ENCODE data around the gene APBB1IP.

The APBB1IP gene

DNA sequence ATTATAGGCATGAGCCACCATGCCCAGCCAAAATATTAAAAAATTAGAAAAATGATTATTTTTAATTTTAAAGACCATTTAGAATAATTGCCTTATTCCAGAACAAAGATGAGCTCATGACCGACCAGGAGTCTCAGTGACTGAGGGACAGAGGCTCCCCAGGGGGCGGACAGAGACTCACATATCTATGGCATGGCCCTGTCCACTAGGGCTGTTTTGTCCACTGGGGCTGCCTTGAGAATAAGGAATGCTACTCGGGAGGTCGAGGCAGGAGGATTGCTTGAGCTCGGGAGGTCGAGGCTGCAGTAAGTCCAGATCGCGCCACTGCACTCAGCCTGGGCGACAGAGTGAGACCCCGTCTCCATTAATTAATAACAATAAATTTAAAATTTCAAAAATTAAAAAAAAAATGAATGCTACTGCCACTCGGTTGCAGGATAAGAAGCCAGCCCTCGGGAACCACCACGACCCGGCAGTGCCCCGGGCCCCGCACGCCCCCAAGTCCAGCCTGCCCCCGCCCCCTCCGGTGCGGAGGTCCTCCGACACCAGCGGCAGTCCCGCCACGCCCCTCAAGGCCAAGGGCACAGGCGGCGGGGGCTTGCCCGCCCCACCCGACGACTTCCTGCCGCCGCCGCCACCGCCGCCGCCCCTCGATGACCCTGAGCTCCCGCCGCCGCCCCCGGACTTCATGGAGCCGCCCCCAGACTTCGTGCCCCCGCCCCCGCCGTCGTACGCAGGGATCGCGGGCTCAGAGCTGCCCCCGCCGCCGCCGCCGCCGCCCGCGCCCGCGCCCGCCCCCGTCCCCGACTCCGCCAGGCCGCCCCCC lies 128.6 kb downstream of the APBB1IP start (continued):
- TF ChIP-seq, protein P1, sequence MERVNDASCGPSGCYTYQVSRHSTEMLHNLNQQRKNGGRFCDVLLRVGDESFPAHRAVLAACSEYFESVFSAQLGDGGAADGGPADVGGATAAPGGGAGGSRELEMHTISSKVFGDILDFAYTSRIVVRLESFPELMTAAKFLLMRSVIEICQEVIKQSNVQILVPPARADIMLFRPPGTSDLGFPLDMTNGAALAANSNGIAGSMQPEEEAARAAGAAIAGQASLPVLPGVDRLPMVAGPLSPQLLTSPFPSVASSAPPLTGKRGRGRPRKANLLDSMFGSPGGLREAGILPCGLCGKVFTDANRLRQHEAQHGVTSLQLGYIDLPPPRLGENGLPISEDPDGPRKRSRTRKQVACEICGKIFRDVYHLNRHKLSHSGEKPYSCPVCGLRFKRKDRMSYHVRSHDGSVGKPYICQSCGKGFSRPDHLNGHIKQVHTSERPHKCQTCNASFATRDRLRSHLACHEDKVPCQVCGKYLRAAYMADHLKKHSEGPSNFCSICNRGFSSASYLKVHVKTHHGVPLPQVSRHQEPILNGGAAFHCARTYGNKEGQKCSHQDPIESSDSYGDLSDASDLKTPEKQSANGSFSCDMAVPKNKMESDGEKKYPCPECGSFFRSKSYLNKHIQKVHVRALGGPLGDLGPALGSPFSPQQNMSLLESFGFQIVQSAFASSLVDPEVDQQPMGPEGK (tag by site-specific recombination; IDR thresholded peaks at IDR 0.05) = 0 out of 2 replicates have a peak, but pooled peaks have one; percentile 45
- TF ChIP-seq, protein P2, sequence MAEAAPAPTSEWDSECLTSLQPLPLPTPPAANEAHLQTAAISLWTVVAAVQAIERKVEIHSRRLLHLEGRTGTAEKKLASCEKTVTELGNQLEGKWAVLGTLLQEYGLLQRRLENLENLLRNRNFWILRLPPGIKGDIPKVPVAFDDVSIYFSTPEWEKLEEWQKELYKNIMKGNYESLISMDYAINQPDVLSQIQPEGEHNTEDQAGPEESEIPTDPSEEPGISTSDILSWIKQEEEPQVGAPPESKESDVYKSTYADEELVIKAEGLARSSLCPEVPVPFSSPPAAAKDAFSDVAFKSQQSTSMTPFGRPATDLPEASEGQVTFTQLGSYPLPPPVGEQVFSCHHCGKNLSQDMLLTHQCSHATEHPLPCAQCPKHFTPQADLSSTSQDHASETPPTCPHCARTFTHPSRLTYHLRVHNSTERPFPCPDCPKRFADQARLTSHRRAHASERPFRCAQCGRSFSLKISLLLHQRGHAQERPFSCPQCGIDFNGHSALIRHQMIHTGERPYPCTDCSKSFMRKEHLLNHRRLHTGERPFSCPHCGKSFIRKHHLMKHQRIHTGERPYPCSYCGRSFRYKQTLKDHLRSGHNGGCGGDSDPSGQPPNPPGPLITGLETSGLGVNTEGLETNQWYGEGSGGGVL (tag by site-specific recombination; IDR thresholded peaks at IDR 0.05) = peak; percentile 71
- TF ChIP-seq ZNF335 (tag by site-specific recombination; conservative IDR thresholded peaks at IDR 0.05) = peak; percentile 94
- no peak for TF ChIP-seq ZNF16 (tag by site-specific recombination; IDR thresholded peaks at IDR 0.05; ENCODE audit: low read depth)
- TF ChIP-seq GLIS2 (tag by site-specific recombination; IDR thresholded peaks at IDR 0.05) = peak; percentile 9; the same call in 1 of the 2 replicates
- peak; percentile 46; the same call in 1 of the 2 replicates for TF ChIP-seq KLF1 (tag by site-specific recombination; IDR thresholded peaks at IDR 0.05)
- 0 out of 2 replicates have a peak, but pooled peaks have one; percentile 12 for TF ChIP-seq ZEB2 (tag by site-specific recombination; IDR thresholded peaks at IDR 0.05)
- TF ChIP-seq, protein P3, sequence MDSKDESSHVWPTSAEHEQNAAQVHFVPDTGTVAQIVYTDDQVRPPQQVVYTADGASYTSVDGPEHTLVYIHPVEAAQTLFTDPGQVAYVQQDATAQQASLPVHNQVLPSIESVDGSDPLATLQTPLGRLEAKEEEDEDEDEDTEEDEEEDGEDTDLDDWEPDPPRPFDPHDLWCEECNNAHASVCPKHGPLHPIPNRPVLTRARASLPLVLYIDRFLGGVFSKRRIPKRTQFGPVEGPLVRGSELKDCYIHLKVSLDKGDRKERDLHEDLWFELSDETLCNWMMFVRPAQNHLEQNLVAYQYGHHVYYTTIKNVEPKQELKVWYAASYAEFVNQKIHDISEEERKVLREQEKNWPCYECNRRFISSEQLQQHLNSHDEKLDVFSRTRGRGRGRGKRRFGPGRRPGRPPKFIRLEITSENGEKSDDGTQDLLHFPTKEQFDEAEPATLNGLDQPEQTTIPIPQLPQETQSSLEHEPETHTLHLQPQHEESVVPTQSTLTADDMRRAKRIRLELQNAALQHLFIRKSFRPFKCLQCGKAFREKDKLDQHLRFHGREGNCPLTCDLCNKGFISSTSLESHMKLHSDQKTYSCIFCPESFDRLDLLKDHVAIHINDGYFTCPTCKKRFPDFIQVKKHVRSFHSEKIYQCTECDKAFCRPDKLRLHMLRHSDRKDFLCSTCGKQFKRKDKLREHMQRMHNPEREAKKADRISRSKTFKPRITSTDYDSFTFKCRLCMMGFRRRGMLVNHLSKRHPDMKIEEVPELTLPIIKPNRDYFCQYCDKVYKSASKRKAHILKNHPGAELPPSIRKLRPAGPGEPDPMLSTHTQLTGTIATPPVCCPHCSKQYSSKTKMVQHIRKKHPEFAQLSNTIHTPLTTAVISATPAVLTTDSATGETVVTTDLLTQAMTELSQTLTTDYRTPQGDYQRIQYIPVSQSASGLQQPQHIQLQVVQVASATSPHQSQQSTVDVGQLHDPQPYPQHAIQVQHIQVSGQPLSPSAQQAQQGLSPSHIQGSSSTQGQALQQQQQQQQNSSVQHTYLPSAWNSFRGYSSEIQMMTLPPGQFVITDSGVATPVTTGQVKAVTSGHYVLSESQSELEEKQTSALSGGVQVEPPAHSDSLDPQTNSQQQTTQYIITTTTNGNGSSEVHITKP (tag by site-specific recombination; IDR thresholded peaks at IDR 0.05) = no peak
- TF ChIP-seq, protein P4, sequence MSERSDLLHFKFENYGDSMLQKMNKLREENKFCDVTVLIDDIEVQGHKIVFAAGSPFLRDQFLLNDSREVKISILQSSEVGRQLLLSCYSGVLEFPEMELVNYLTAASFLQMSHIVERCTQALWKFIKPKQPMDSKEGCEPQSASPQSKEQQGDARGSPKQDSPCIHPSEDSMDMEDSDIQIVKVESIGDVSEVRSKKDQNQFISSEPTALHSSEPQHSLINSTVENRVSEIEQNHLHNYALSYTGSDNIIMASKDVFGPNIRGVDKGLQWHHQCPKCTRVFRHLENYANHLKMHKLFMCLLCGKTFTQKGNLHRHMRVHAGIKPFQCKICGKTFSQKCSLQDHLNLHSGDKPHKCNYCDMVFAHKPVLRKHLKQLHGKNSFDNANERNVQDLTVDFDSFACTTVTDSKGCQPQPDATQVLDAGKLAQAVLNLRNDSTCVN (tag by site-specific recombination; optimal IDR thresholded peaks at IDR 0.05) = peak; percentile 35
- TF ChIP-seq ZNF654 (tag by site-specific recombination; IDR thresholded peaks at IDR 0.05; ENCODE audit: low read depth) = no peak
- no peak for TF ChIP-seq ZNF221 (tag by site-specific recombination; IDR thresholded peaks at IDR 0.05; ENCODE audit: borderline replicate concordance)
- TF ChIP-seq, protein P5, sequence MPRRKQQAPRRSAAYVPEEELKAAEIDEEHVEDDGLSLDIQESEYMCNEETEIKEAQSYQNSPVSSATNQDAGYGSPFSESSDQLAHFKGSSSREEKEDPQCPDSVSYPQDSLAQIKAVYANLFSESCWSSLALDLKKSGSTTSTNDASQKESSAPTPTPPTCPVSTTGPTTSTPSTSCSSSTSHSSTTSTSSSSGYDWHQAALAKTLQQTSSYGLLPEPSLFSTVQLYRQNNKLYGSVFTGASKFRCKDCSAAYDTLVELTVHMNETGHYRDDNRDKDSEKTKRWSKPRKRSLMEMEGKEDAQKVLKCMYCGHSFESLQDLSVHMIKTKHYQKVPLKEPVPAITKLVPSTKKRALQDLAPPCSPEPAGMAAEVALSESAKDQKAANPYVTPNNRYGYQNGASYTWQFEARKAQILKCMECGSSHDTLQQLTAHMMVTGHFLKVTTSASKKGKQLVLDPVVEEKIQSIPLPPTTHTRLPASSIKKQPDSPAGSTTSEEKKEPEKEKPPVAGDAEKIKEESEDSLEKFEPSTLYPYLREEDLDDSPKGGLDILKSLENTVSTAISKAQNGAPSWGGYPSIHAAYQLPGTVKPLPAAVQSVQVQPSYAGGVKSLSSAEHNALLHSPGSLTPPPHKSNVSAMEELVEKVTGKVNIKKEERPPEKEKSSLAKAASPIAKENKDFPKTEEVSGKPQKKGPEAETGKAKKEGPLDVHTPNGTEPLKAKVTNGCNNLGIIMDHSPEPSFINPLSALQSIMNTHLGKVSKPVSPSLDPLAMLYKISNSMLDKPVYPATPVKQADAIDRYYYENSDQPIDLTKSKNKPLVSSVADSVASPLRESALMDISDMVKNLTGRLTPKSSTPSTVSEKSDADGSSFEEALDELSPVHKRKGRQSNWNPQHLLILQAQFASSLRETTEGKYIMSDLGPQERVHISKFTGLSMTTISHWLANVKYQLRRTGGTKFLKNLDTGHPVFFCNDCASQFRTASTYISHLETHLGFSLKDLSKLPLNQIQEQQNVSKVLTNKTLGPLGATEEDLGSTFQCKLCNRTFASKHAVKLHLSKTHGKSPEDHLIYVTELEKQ (tag by site-specific recombination; IDR thresholded peaks at IDR 0.05; ENCODE audit: borderline replicate concordance) = no peak
- TF ChIP-seq, protein P6, sequence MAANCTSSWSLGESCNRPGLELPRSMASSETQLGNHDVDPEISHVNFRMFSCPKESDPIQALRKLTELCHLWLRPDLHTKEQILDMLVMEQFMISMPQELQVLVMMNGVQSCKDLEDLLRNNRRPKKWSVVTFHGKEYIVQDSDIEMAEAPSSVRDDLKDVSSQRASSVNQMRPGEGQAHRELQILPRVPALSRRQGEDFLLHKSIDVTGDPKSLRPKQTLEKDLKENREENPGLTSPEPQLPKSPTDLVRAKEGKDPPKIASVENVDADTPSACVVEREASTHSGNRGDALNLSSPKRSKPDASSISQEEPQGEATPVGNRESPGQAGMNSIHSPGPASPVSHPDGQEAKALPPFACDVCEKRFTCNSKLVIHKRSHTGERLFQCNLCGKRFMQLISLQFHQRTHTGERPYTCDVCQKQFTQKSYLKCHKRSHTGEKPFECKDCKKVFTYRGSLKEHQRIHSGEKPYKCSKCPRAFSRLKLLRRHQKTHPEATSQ (tag by site-specific recombination; IDR thresholded peaks at IDR 0.05) = no peak
- TF ChIP-seq ZNF768 (tag by site-specific recombination; IDR thresholded peaks at IDR 0.05) = no peak
- no peak for TF ChIP-seq ZNF843 (tag by site-specific recombination; IDR thresholded peaks at IDR 0.05)
- TF ChIP-seq ZNF138 (tag by site-specific recombination; IDR thresholded peaks at IDR 0.05; ENCODE audit: borderline replicate concordance) = no peak
- TF ChIP-seq ZNF837 (tag by site-specific recombination; IDR thresholded peaks at IDR 0.05) = no peak
- TF ChIP-seq ZNF112 (tag by site-specific recombination; IDR thresholded peaks at IDR 0.05) = no peak
- TF ChIP-seq ZNF211 (tag by site-specific recombination; IDR thresholded peaks at IDR 0.05; ENCODE audit: low read depth) = no peak
- TF ChIP-seq, protein P7, sequence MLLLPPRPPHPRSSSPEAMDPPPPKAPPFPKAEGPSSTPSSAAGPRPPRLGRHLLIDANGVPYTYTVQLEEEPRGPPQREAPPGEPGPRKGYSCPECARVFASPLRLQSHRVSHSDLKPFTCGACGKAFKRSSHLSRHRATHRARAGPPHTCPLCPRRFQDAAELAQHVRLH (tag by site-specific recombination; IDR thresholded peaks at IDR 0.05) = no peak
- TF ChIP-seq ZNF394 (tag by site-specific recombination; IDR thresholded peaks at IDR 0.05; ENCODE audit: borderline replicate concordance) = no peak
- TF ChIP-seq, protein P8, sequence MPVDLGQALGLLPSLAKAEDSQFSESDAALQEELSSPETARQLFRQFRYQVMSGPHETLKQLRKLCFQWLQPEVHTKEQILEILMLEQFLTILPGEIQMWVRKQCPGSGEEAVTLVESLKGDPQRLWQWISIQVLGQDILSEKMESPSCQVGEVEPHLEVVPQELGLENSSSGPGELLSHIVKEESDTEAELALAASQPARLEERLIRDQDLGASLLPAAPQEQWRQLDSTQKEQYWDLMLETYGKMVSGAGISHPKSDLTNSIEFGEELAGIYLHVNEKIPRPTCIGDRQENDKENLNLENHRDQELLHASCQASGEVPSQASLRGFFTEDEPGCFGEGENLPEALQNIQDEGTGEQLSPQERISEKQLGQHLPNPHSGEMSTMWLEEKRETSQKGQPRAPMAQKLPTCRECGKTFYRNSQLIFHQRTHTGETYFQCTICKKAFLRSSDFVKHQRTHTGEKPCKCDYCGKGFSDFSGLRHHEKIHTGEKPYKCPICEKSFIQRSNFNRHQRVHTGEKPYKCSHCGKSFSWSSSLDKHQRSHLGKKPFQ (tag by site-specific recombination; IDR thresholded peaks at IDR 0.05) = no peak

All from HEK293 (cell line).